HAP-1 (cell line): ENCODE measurements around the gene CCL17.
"Not testable (repeated sequence)": the region's sequence is repeated elsewhere in the genome, so short reads cannot be mapped to it uniquely, and the experiment has no call there.

Experiments
- DNase-seq, 2 experiments: peaks; one replicate each; pipeline ENCODE4 v3.0.0-alpha.2; 2016 to 2020; ENCODE audit warnings: low spot score in 2 of 2
- H3K27me3 ChIP-seq: fragments of 250-450 bp; sonication (Bioruptor Pico); 2 replicates; pipeline ENCODE4 v1.5.1; 2020; ENCODE audit warnings: low read depth, mild to moderate bottlenecking, moderate library complexity
- H3K36me3 ChIP-seq: fragments of 250-450 bp; sonication (Bioruptor Pico); replicated peaks from 2 replicates; pipeline ENCODE4 v1.5.1; 2020; ENCODE audit warnings: mild to moderate bottlenecking
- H3K4me1 ChIP-seq: fragments of 250-450 bp; sonication (Bioruptor Pico); 2 replicates; pipeline ENCODE4 v1.5.1; 2020; ENCODE audit warnings: mild to moderate bottlenecking
- H3K4me3 ChIP-seq: fragments of 250-450 bp; sonication (Bioruptor Pico); 2 replicates; pipeline ENCODE4 v1.5.1; 2020; ENCODE audit warnings: mild to moderate bottlenecking, moderate library complexity
- H3K9me3 ChIP-seq: fragments of 250-450 bp; sonication (Bioruptor Pico); 2 replicates; pipeline ENCODE4 v1.5.1; 2020; ENCODE audit warnings: mild to moderate bottlenecking, moderate library complexity
- in situ Hi-C: fragments of 300-500 bp; cut with MboI; formaldehyde crosslinking; loops from 3 replicates; pipeline ENCODE4 v1.14.3; 2020; ENCODE audit warnings: low sequenced_read_pairs, inconsistent platforms, mixed read lengths

The CCL17 gene

GRCh38 chr16:57372372-57373116 lies 32.0 kb upstream of the CCL17 start, which contains the start of gene CX3CL1:
Gene CX3CL1, plus strand, starts transcription at chr16:57372490. Its CDS starts 79 bp downstream, at chr16:57372569.
- in situ Hi-C loops = no loop called here
- Histone ChIP-seq H3K4me1 (peaks cover 4% of the 10 kb centered on the region; the same call in 1 of the 2 replicates), H3K9me3 (no peaks in the 10 kb centered on the region), H3K4me3 (peak within 1 kb of the TSS; percentile 6; the same call in 1 of the 2 replicates), H3K36me3 (no peaks in the 10 kb centered on the region), H3K27me3 (no peaks in the 10 kb centered on the region)
- peak; percentile 15 to 64 for DNase-seq

- in situ Hi-C loops = no loop called here
- no peaks in the 10 kb centered on the region for H3K27me3 ChIP-seq
- no peak for DNase-seq
These were observed 31.2 kb upstream of the CCL17 start for GRCh38 chr16:57373117-57373947.

GRCh38 chr16:57374067-57374534 lies 30.5 kb upstream of the CCL17 start:
- Histone ChIP-seq H3K36me3 (no peaks in the 10 kb centered on the region), H3K27me3 (no peaks in the 10 kb centered on the region), H3K4me3 (no peak overlapping the region), H3K4me1 (peaks cover 4% of the 10 kb centered on the region; the same call in 1 of the 2 replicates), H3K9me3 (no peaks in the 10 kb centered on the region)
- no peak for DNase-seq
- in situ Hi-C loops = no loop called here

More at GRCh38 chr16:57373117-57373947, 31.2 kb upstream of the CCL17 start:
- Histone ChIP-seq H3K4me3 (no peak overlapping the region), H3K9me3 (no peaks in the 10 kb centered on the region), H3K4me1 (peaks cover 4% of the 10 kb centered on the region; the same call in 1 of the 2 replicates), H3K36me3 (no peaks in the 10 kb centered on the region)

GRCh38 chr16:57374925-57375465 lies 29.6 kb upstream of the CCL17 start:
- H3K9me3 ChIP-seq, in situ Hi-C loops: not testable (repeated sequence)

GRCh38 chr16:57376313-57376818 lies 28.2 kb upstream of the CCL17 start:
- H3K4me1 ChIP-seq = peaks cover 4% of the 10 kb centered on the region; the same call in 1 of the 2 replicates
- no peaks in the 10 kb centered on the region for H3K36me3 ChIP-seq
- in situ Hi-C loops = no loop called here
- H3K9me3 ChIP-seq = no peaks in the 10 kb centered on the region
- no peaks in the 10 kb centered on the region for H3K27me3 ChIP-seq
- H3K4me3 ChIP-seq = no peak overlapping the region
- no peak for DNase-seq

More at GRCh38 chr16:57374925-57375465, 29.6 kb upstream of the CCL17 start:
- not testable (repeated sequence) for H3K4me1 ChIP-seq, DNase-seq, H3K36me3 ChIP-seq, H3K27me3 ChIP-seq, H3K4me3 ChIP-seq

- H3K4me3 ChIP-seq = no peak overlapping the region
- H3K9me3 ChIP-seq = no peaks in the 10 kb centered on the region
- peaks cover 4% of the 10 kb centered on the region; the same call in 1 of the 2 replicates for H3K4me1 ChIP-seq
- no peaks in the 10 kb centered on the region for H3K27me3 ChIP-seq
- in situ Hi-C loops = no loop called here
- DNase-seq = no peak
- H3K36me3 ChIP-seq = no peaks in the 10 kb centered on the region
These were observed 27.3 kb upstream of the CCL17 start for GRCh38 chr16:57377080-57377841.

- Histone ChIP-seq H3K36me3 (no peaks in the 10 kb centered on the region), H3K9me3 (no peaks in the 10 kb centered on the region), H3K27me3 (no peaks in the 10 kb centered on the region), H3K4me3 (no peak overlapping the region), H3K4me1 (no peaks in the 10 kb centered on the region; the same call in 1 of the 2 replicates)
- no peak for DNase-seq
- in situ Hi-C loops = no loop called here
These were observed 25.0 kb upstream of the CCL17 start for GRCh38 chr16:57379579-57379978.

GRCh38 chr16:57380671-57381462 lies 23.7 kb upstream of the CCL17 start:
- Histone ChIP-seq H3K4me3 (no peak overlapping the region), H3K27me3 (no peaks in the 10 kb centered on the region), H3K9me3 (no peaks in the 10 kb centered on the region), H3K36me3 (no peaks in the 10 kb centered on the region), H3K4me1 (no peaks in the 10 kb centered on the region; the same call in 1 of the 2 replicates)
- no peak for DNase-seq
- in situ Hi-C loops = no loop called here

GRCh38 chr16:57381791-57382534 lies 22.6 kb upstream of the CCL17 start:
- H3K4me1 ChIP-seq = no peaks in the 10 kb centered on the region; the same call in 1 of the 2 replicates
- H3K27me3 ChIP-seq = no peaks in the 10 kb centered on the region
- no peaks in the 10 kb centered on the region for H3K36me3 ChIP-seq
- no peaks in the 10 kb centered on the region for H3K9me3 ChIP-seq
- in situ Hi-C loops = no loop called here
- no peak for DNase-seq
- no peak overlapping the region for H3K4me3 ChIP-seq

GRCh38 chr16:57382535-57383275 lies 21.9 kb upstream of the CCL17 start:
- no peaks in the 10 kb centered on the region for H3K36me3 ChIP-seq
- H3K27me3 ChIP-seq = no peaks in the 10 kb centered on the region
- no peaks in the 10 kb centered on the region; the same call in 1 of the 2 replicates for H3K4me1 ChIP-seq

More at GRCh38 chr16:57382535-57383275, 21.9 kb upstream of the CCL17 start:
- H3K4me3 ChIP-seq = no peak overlapping the region
- DNase-seq = no peak
- in situ Hi-C loops = no loop called here
- no peaks in the 10 kb centered on the region for H3K9me3 ChIP-seq
